ENCODE measurements around the gene CBL. TPM values are rescaled to one million over a fixed set of nuclear protein-coding genes. Genes with fewer than 3 reads are reported as not detected.
A peak's percentile ranks its signal among the peaks of the same experiment; 100 is the strongest.

The CBL gene
- total RNA-seq, 1 donor: 20.7 TPM

GRCh38 chr11:119318240-119319135 is 112.3 kb downstream of the CBL start:
- DNase-seq (ENCODE audit: low read depth): peak; percentile 58
- no peak overlapping the region for H3K4me3 ChIP-seq (ENCODE audit: low read depth, low read length)

GRCh38 chr11:119319136-119319699 is 113.1 kb downstream of the CBL start:
- DNase-seq (ENCODE audit: low read depth): no peak
- no peak for TF ChIP-seq CTCF (IDR thresholded peaks at IDR 0.05; ENCODE audit: insufficient read depth, low read depth, low read length)
- no peak overlapping the region for H3K4me3 ChIP-seq (ENCODE audit: low read depth, low read length)

More at GRCh38 chr11:119318240-119319135, 112.3 kb downstream of the CBL start:
- no peak for TF ChIP-seq CTCF (IDR thresholded peaks at IDR 0.05; ENCODE audit: insufficient read depth, low read depth, low read length)

GRCh38 chr11:119319700-119320239 is 113.6 kb downstream of the CBL start:
- no peak for TF ChIP-seq CTCF (IDR thresholded peaks at IDR 0.05; ENCODE audit: insufficient read depth, low read depth, low read length)
- no peak overlapping the region for H3K4me3 ChIP-seq (ENCODE audit: low read depth, low read length)
- DNase-seq (ENCODE audit: low read depth): no peak

GRCh38 chr11:119320240-119320775 is 114.2 kb downstream of the CBL start:
- peak; percentile 18 for DNase-seq (ENCODE audit: low read depth)
- TF ChIP-seq CTCF (IDR thresholded peaks at IDR 0.05; ENCODE audit: insufficient read depth, low read depth, low read length): no peak
- no peak overlapping the region for H3K4me3 ChIP-seq (ENCODE audit: low read depth, low read length)

GRCh38 chr11:119320776-119321524 is 114.8 kb downstream of the CBL start:
- DNase-seq (ENCODE audit: low read depth): peak; percentile 76
- TF ChIP-seq CTCF (IDR thresholded peaks at IDR 0.05; ENCODE audit: insufficient read depth, low read depth, low read length): no peak
- peak overlapping the region; percentile 51 for H3K4me3 ChIP-seq (ENCODE audit: low read depth, low read length)

GRCh38 chr11:119322360-119322739 is 116.2 kb downstream of the CBL start:
- DNase-seq (ENCODE audit: low read depth): peak; percentile 34
- H3K4me3 ChIP-seq (ENCODE audit: low read depth, low read length): no peak overlapping the region
- TF ChIP-seq CTCF (IDR thresholded peaks at IDR 0.05; ENCODE audit: insufficient read depth, low read depth, low read length): peak; percentile 26

Data from fibroblast of villous mesenchyme (primary cell).